GM12878 (cell line): ENCODE data around the gene CHST5. TPM values are rescaled to one million over a fixed set of nuclear protein-coding genes. Genes with fewer than 3 reads are reported as not detected.

Experiments
- BRCA1 ChIP-seq: IDR thresholded peaks from 2 replicates; pipeline ENCODE4 v1.6.1; 2011; ENCODE audit warnings: low read depth, low read length, improper control_type of control experiment
- CBX3 ChIP-seq: fragments of 200-600 bp; sonication (generic); IDR thresholded peaks from 2 replicates; pipeline ENCODE4 v1.6.1; 2016; ENCODE audit warnings: low read depth, borderline replicate concordance
- ETV6 ChIP-seq, 2 experiments: fragments of 450-650 bp in 1 of 2; IDR thresholded peaks in 1 of 2; conservative IDR thresholded peaks in 1 of 2; 2 replicates each; pipeline ENCODE4 v1.6.1; 2014; ENCODE audit warnings: antibody characterized with exemption in 1 of 2, borderline replicate concordance in 1 of 2, low read depth in 1 of 2, mild to moderate bottlenecking in 1 of 2, moderate library complexity in 1 of 2
- FOXK2 ChIP-seq: fragments of 450-650 bp; IDR thresholded peaks from 2 replicates; pipeline ENCODE4 v1.6.1; 2017; ENCODE audit warnings: mild to moderate bottlenecking, moderate library complexity
- GATAD2B ChIP-seq: fragments of 450-650 bp; conservative IDR thresholded peaks from 2 replicates; pipeline ENCODE4 v1.6.1; 2017; ENCODE audit warnings: low read depth, mild to moderate bottlenecking, moderate library complexity
- IKZF1 ChIP-seq: fragments of 450-650 bp; conservative IDR thresholded peaks from 2 replicates; pipeline ENCODE4 v1.6.1; 2017; ENCODE audit warnings: antibody characterized with exemption, mild to moderate bottlenecking
- KDM1A ChIP-seq: fragments of 200-600 bp; sonication (generic); IDR thresholded peaks from 2 replicates; pipeline ENCODE4 v1.6.1; 2016; ENCODE audit warnings: borderline replicate concordance
- NBN ChIP-seq: fragments of 450-650 bp; IDR thresholded peaks from 2 replicates; pipeline ENCODE4 v1.6.1; 2016
- NFIC ChIP-seq: IDR thresholded peaks from 2 replicates; pipeline ENCODE4 v1.6.1; 2012; ENCODE audit warnings: low read depth, mild to moderate bottlenecking, inconsistent platforms, low read length, moderate library complexity
- NR2F1 ChIP-seq: fragments of 450-650 bp; conservative IDR thresholded peaks from 2 replicates; pipeline ENCODE4 v1.6.1; 2017; ENCODE audit warnings: mild to moderate bottlenecking
- PML ChIP-seq: IDR thresholded peaks from 2 replicates; pipeline ENCODE4 v1.6.1; 2012; ENCODE audit warnings: low read length, inconsistent platforms
- SPI1 ChIP-seq: IDR thresholded peaks from 2 replicates; pipeline ENCODE4 v1.6.1; 2011; ENCODE audit warnings: low read depth, mild to moderate bottlenecking, low read length, moderate library complexity, borderline replicate concordance; ENCODE audit not compliant: insufficient read depth
- SRF ChIP-seq, 2 experiments: IDR thresholded peaks; 2 replicates each; pipeline ENCODE4 v1.6.1; 2011; ENCODE audit warnings: low read depth in 2 of 2, low read length in 2 of 2, mild to moderate bottlenecking in 1 of 2, moderate library complexity in 1 of 2
- SUPT20H ChIP-seq: IDR thresholded peaks from 2 replicates; pipeline ENCODE4 v1.6.1; 2011; ENCODE audit warnings: low read depth, mild to moderate bottlenecking, low read length, moderate library complexity, borderline replicate concordance; ENCODE audit not compliant: control insufficient read depth
- SUZ12 ChIP-seq: fragments of 200-600 bp; sonication (generic); IDR thresholded peaks from one replicate; pipeline ENCODE4 v1.6.1; 2018; ENCODE audit warnings: antibody characterized with exemption, mild to moderate bottlenecking; ENCODE audit not compliant: unreplicated experiment
- TBL1XR1 ChIP-seq: IDR thresholded peaks from 2 replicates; pipeline ENCODE4 v1.6.1; 2012; ENCODE audit warnings: low read depth, low read length, improper control_type of control experiment
- TCF7 ChIP-seq: IDR thresholded peaks from 2 replicates; pipeline ENCODE4 v1.6.1; 2014; ENCODE audit warnings: antibody characterized with exemption, borderline replicate concordance
- YY1 ChIP-seq: IDR thresholded peaks from 2 replicates; pipeline ENCODE4 v1.6.1; 2011; ENCODE audit warnings: low read depth, mild to moderate bottlenecking, low read length
- ZNF217 ChIP-seq: fragments of 450-650 bp; IDR thresholded peaks from 2 replicates; pipeline ENCODE4 v1.6.1; 2017; ENCODE audit warnings: antibody characterized with exemption, mild to moderate bottlenecking
- ZNF384 ChIP-seq: IDR thresholded peaks from 2 replicates; pipeline ENCODE4 v1.6.1; 2012; ENCODE audit warnings: low read depth, mild to moderate bottlenecking, low read length, improper control_type of control experiment, borderline replicate concordance
- polyA plus RNA-seq, 11 experiments: library from polyadenylated mRNA; depleted of rRNA in 4 of 11; unstranded in 6 of 11; stranded (reverse) in 5 of 11; fragments of >200 nt; fragmentation: Nextera tagmentation in 4 of 11; fragmentation: Illumina TruSeq in 1 of 11; extraction: Ambion mirVana in 4 of 11; extraction: Trizol in 1 of 11; gene quantifications; 1 replicate in 1 of 11; 2 replicates in 10 of 11; pipeline versions ENCODE4 v1.2.1 to v1.2.3, GENCODE V29; 2011 to 2016; ENCODE audit warnings: inconsistent platforms in 2 of 11, missing spikeins in 2 of 11, low read depth in 1 of 11
- total RNA-seq, 4 experiments: library from RNA; depleted of rRNA in 3 of 4; stranded (reverse); fragments of >200 nt in 3 of 4; fragmentation: Illumina TruSeq in 1 of 4; extraction: Trizol in 1 of 4; gene quantifications; 2 replicates each; pipeline versions ENCODE4 v1.2.1 to v1.2.3, GENCODE V29; 2013 to 2021
- TF ChIP-seq, protein P1 (sequence below): fragments of 450-650 bp; IDR thresholded peaks from 2 replicates; pipeline ENCODE4 v1.6.1; 2017; ENCODE audit warnings: mild to moderate bottlenecking, low read depth, inconsistent platforms; ENCODE audit not compliant: poor library complexity, severe bottlenecking
- TF ChIP-seq, protein P2 (sequence below): IDR thresholded peaks from 2 replicates; pipeline ENCODE4 v1.6.1; 2012; ENCODE audit warnings: low read depth, low read length, improper control_type of control experiment
- TF ChIP-seq, protein P3 (sequence below): fragments of 450-650 bp; IDR thresholded peaks from 2 replicates; pipeline ENCODE4 v1.6.1; 2017; ENCODE audit warnings: low read depth, mild to moderate bottlenecking, moderate library complexity
- TF ChIP-seq, protein P4 (sequence below): fragments of 450-650 bp; IDR thresholded peaks from 2 replicates; pipeline ENCODE4 v1.6.1; 2017; ENCODE audit warnings: mild to moderate bottlenecking

Gene CHST5
- total and polyA plus RNA-seq, 10 of the 15 experiments (the other 5 are each of a cell fraction or from before 2014, with no cell fraction given), result 0.04 to 0.43 (median 0.14) TPM; not detected in 6

DNA sequence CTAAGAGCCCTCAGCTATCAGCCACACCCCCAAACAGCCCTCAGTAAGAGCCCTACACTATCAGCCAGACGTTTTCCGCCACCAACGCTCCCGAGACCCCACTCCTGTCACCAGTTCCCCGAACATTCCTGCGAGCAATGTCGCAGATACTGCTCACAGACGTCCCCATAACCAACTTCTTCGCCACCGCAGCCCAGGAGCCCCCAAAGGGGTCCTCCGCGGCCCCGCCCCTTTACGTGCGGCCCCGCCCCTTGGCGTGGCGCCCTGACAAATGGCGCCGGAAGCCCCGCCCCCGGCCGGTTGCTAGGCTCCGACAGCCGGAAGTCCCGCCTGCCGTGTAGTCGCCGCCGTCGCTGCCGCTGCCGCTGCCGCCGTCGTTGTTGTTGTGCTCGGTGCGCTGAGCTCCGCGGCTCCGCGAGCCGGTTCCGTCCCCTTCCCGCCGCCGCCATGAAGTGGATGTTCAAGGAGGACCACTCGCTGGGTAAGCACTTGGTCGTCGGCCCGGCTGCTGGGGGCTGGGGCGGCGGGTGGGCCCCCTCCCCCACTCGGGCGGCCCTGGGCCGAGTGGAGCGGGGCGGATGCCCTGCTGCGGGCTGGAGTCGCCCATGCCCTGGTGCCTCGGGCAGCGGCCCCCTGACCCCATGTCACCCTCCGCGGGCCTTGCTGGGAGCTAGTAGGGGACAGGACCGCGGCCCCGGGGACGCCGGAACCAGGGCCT lies 30.3 kb upstream of the CHST5 start, which contains the start of gene GABARAPL2 (continued):
- peak; percentile 75; the same call in 1 of the 2 replicates for TF ChIP-seq IKZF1
- peak; percentile 69 for TF ChIP-seq YY1
- TF ChIP-seq, protein P1, sequence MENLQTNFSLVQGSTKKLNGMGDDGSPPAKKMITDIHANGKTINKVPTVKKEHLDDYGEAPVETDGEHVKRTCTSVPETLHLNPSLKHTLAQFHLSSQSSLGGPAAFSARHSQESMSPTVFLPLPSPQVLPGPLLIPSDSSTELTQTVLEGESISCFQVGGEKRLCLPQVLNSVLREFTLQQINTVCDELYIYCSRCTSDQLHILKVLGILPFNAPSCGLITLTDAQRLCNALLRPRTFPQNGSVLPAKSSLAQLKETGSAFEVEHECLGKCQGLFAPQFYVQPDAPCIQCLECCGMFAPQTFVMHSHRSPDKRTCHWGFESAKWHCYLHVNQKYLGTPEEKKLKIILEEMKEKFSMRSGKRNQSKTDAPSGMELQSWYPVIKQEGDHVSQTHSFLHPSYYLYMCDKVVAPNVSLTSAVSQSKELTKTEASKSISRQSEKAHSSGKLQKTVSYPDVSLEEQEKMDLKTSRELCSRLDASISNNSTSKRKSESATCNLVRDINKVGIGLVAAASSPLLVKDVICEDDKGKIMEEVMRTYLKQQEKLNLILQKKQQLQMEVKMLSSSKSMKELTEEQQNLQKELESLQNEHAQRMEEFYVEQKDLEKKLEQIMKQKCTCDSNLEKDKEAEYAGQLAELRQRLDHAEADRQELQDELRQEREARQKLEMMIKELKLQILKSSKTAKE, result no peak
- no peak for TF ChIP-seq NFIC
- TF ChIP-seq ZNF217, result no peak
- peak; percentile 41; the same call in 1 of the 2 replicates for TF ChIP-seq FOXK2
- TF ChIP-seq NBN, result peak; percentile 90; the same call in 1 of the 2 replicates
- no peak for TF ChIP-seq ZNF384
- TF ChIP-seq, protein P2, sequence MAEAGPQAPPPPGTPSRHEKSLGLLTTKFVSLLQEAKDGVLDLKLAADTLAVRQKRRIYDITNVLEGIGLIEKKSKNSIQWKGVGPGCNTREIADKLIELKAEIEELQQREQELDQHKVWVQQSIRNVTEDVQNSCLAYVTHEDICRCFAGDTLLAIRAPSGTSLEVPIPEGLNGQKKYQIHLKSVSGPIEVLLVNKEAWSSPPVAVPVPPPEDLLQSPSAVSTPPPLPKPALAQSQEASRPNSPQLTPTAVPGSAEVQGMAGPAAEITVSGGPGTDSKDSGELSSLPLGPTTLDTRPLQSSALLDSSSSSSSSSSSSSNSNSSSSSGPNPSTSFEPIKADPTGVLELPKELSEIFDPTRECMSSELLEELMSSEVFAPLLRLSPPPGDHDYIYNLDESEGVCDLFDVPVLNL, result no peak
- TF ChIP-seq GATAD2B, result 0 out of 2 replicates have a peak, but pooled peaks have one; percentile 43
- no peak for TF ChIP-seq CBX3
- TF ChIP-seq PML, result peak; percentile 40; the same call in 1 of the 2 replicates
- no peak for TF ChIP-seq ETV6 (conservative IDR thresholded peaks at IDR 0.05 in 1 of 2, IDR thresholded peaks at IDR 0.05 in 1 of 2; ENCODE audit: borderline replicate concordance in 1 of 2, low read depth in 1 of 2)
- TF ChIP-seq, protein P3, sequence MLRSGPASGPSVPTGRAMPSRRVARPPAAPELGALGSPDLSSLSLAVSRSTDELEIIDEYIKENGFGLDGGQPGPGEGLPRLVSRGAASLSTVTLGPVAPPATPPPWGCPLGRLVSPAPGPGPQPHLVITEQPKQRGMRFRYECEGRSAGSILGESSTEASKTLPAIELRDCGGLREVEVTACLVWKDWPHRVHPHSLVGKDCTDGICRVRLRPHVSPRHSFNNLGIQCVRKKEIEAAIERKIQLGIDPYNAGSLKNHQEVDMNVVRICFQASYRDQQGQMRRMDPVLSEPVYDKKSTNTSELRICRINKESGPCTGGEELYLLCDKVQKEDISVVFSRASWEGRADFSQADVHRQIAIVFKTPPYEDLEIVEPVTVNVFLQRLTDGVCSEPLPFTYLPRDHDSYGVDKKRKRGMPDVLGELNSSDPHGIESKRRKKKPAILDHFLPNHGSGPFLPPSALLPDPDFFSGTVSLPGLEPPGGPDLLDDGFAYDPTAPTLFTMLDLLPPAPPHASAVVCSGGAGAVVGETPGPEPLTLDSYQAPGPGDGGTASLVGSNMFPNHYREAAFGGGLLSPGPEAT, result no peak
- TF ChIP-seq SRF (IDR thresholded peaks at IDR 0.05; ENCODE audit: low read depth in 2 of 2, low read length in 2 of 2), result no peak
- peak; percentile 48 for TF ChIP-seq NR2F1
- TF ChIP-seq TBL1XR1, result 0 out of 2 replicates have a peak, but pooled peaks have one; percentile 15
- no peak for TF ChIP-seq SUPT20H
- TF ChIP-seq, protein P4, sequence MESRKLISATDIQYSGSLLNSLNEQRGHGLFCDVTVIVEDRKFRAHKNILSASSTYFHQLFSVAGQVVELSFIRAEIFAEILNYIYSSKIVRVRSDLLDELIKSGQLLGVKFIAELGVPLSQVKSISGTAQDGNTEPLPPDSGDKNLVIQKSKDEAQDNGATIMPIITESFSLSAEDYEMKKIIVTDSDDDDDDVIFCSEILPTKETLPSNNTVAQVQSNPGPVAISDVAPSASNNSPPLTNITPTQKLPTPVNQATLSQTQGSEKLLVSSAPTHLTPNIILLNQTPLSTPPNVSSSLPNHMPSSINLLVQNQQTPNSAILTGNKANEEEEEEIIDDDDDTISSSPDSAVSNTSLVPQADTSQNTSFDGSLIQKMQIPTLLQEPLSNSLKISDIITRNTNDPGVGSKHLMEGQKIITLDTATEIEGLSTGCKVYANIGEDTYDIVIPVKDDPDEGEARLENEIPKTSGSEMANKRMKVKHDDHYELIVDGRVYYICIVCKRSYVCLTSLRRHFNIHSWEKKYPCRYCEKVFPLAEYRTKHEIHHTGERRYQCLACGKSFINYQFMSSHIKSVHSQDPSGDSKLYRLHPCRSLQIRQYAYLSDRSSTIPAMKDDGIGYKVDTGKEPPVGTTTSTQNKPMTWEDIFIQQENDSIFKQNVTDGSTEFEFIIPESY, result no peak
- TF ChIP-seq BRCA1, result no peak
- TF ChIP-seq TCF7, result no peak
- TF ChIP-seq KDM1A, result no peak
- TF ChIP-seq SUZ12, result no peak
- TF ChIP-seq SPI1, result peak; percentile 17; the same call in 1 of the 2 replicates
